Neutrophil (primary cell): ENCODE data around the gene ACACA.

Source experiments
- H3K27ac ChIP-seq: fragments of 200-600 bp; sonication (generic); 2 replicates; pipeline ENCODE4 v1.5.1; 2016; ENCODE audit warnings: mild to moderate bottlenecking, moderate library complexity
- H3K27me3 ChIP-seq: fragments of 200-600 bp; sonication (generic); 2 replicates; pipeline ENCODE4 v1.6.0; 2016; ENCODE audit warnings: mild to moderate bottlenecking
- H3K36me3 ChIP-seq: fragments of 200-600 bp; sonication (generic); 2 replicates; pipeline ENCODE4 v1.5.1; 2017
- H3K4me1 ChIP-seq, 2 experiments: fragments of 200-600 bp in 1 of 2; sonication (generic) in 1 of 2; 1 replicate in 1 of 2; 2 replicates in 1 of 2; pipeline versions ENCODE4 v1.5.1 to v1.6.1; 2013 to 2016; ENCODE audit warnings: low read depth in 1 of 2, low read length in 1 of 2, mild to moderate bottlenecking in 1 of 2, moderate library complexity in 1 of 2; ENCODE audit not compliant: control insufficient read depth in 1 of 2, insufficient read depth in 1 of 2
- H3K4me3 ChIP-seq, 2 experiments: fragments of 200-600 bp in 1 of 2; sonication (generic) in 1 of 2; 1 replicate in 1 of 2; 2 replicates in 1 of 2; pipeline ENCODE4 v1.5.1; 2013 to 2016; ENCODE audit warnings: low read depth in 1 of 2, low read length in 1 of 2, mild to moderate bottlenecking in 1 of 2, moderate library complexity in 1 of 2
- H3K9me3 ChIP-seq: fragments of 200-600 bp; sonication (generic); 2 replicates; pipeline ENCODE4 v1.5.1; 2016
- CTCF ChIP-seq: fragments of 200-600 bp; sonication (generic); IDR thresholded peaks from 2 replicates; pipeline ENCODE4 v1.5.1; 2016; ENCODE audit warnings: antibody characterized with exemption

The ACACA gene

GRCh38 chr17:37069087-37069486, 337.5 kb downstream of the ACACA start:
- no peaks in the 10 kb centered on the region for H3K36me3 ChIP-seq
- no peak overlapping the region for H3K4me3 ChIP-seq
- no peak overlapping the region for H3K27ac ChIP-seq
- TF ChIP-seq CTCF, result no peak
- no peaks in the 10 kb centered on the region for H3K4me1 ChIP-seq
- H3K27me3 ChIP-seq, result peaks cover 43% of the 10 kb centered on the region
- H3K9me3 ChIP-seq, result no peaks in the 10 kb centered on the region

- no peak for TF ChIP-seq CTCF
- Histone ChIP-seq H3K4me3 (no peak overlapping the region), H3K36me3 (no peaks in the 10 kb centered on the region), H3K9me3 (no peaks in the 10 kb centered on the region), H3K4me1 (no peaks in the 10 kb centered on the region), H3K27me3 (peaks cover 43% of the 10 kb centered on the region), H3K27ac (no peak overlapping the region)
Observed at GRCh38 chr17:37068266-37068665, 338.4 kb downstream of the ACACA start.

GRCh38 chr17:37067555-37068111, 339.0 kb downstream of the ACACA start:
- Histone ChIP-seq H3K36me3 (no peaks in the 10 kb centered on the region), H3K27me3 (peaks cover 43% of the 10 kb centered on the region), H3K4me1 (no peaks in the 10 kb centered on the region), H3K4me3 (no peak overlapping the region), H3K9me3 (no peaks in the 10 kb centered on the region), H3K27ac (no peak overlapping the region)
- TF ChIP-seq CTCF, result no peak

GRCh38 chr17:37066322-37067255, 340.0 kb downstream of the ACACA start:
- no peaks in the 10 kb centered on the region for H3K9me3 ChIP-seq
- no peak overlapping the region for H3K4me3 ChIP-seq
- peaks cover 43% of the 10 kb centered on the region for H3K27me3 ChIP-seq
- TF ChIP-seq CTCF, result no peak
- H3K27ac ChIP-seq, result no peak overlapping the region
- no peaks in the 10 kb centered on the region for H3K4me1 ChIP-seq
- H3K36me3 ChIP-seq, result no peaks in the 10 kb centered on the region

- Histone ChIP-seq H3K27me3 (peaks cover 43% of the 10 kb centered on the region), H3K4me3 (no peak overlapping the region), H3K27ac (no peak overlapping the region), H3K4me1 (no peaks in the 10 kb centered on the region), H3K9me3 (no peaks in the 10 kb centered on the region), H3K36me3 (no peaks in the 10 kb centered on the region)
- no peak for TF ChIP-seq CTCF
Observed at GRCh38 chr17:37065486-37066321, 340.9 kb downstream of the ACACA start.
